ENCODE results near the gene BUB3. TPM values are rescaled to one million over a fixed set of nuclear protein-coding genes. Genes with fewer than 3 reads are reported as not detected.

BUB3 gene
- total RNA-seq, 1 donor from 2014 or later = 24.8 TPM

GRCh38 chr10:123191886-123192285 is 37.7 kb downstream of the BUB3 start:
- DNase-seq (ENCODE audit: low spot score) (no peak), ATAC-seq (no peak)

GRCh38 chr10:123194056-123194455 is 39.9 kb downstream of the BUB3 start:
- DNase-seq (ENCODE audit: low spot score) (no peak), ATAC-seq (no peak)

- DNase-seq (ENCODE audit: low spot score) = no peak
- ATAC-seq = no peak
Measured at GRCh38 chr10:123200531-123200930, 46.3 kb downstream of the BUB3 start.

GRCh38 chr10:123202506-123202905 is 48.3 kb downstream of the BUB3 start:
- no peak for ATAC-seq
- no peak for DNase-seq (ENCODE audit: low spot score)

GRCh38 chr10:123203393-123204126 is 49.4 kb downstream of the BUB3 start:
- DNase-seq (ENCODE audit: low spot score) (peak; percentile 76), ATAC-seq (peak; percentile 98)

GRCh38 chr10:123204127-123204461 is 49.9 kb downstream of the BUB3 start:
- ATAC-seq (peak; percentile 46), DNase-seq (ENCODE audit: low spot score) (no peak)

GRCh38 chr10:123205041-123205440 is 50.8 kb downstream of the BUB3 start:
- ATAC-seq (no peak), DNase-seq (ENCODE audit: low spot score) (no peak)

GRCh38 chr10:123212063-123212462 is 57.9 kb downstream of the BUB3 start:
- ATAC-seq (no peak), DNase-seq (ENCODE audit: low spot score) (no peak)

- DNase-seq (ENCODE audit: low spot score) (no peak), ATAC-seq (no peak)
Measured at GRCh38 chr10:123212640-123213039, 58.4 kb downstream of the BUB3 start.

GRCh38 chr10:123213192-123213591 is 59.0 kb downstream of the BUB3 start:
- no peak for DNase-seq (ENCODE audit: low spot score)
- ATAC-seq = no peak

Other genes with a start within 250 kb of the BUB3 start
- not detected for gene FAM24A, start 243.8 kb upstream of the BUB3 start, total RNA-seq
- gene C10orf88, start 200.2 kb upstream of the BUB3 start, total RNA-seq = 1.9 TPM
- gene PSTK, start 174.0 kb upstream of the BUB3 start, total RNA-seq = 4.5 TPM
- gene IKZF5, start 145.6 kb upstream of the BUB3 start, total RNA-seq = 12.7 TPM
- gene ACADSB, start 145.4 kb upstream of the BUB3 start, total RNA-seq = 328 TPM
- gene HMX3, start 18.4 kb upstream of the BUB3 start, total RNA-seq = 0.20 TPM
- not detected for gene HMX2, start 6.3 kb upstream of the BUB3 start, total RNA-seq